Stomach (tissue), 4 donors: ENCODE data around the gene COA4.

Source experiments
- POLR2AphosphoS5 ChIP-seq, 3 donors: sonication (generic); formaldehyde crosslinking; IDR thresholded peaks; one replicate each; pipeline ENCODE4 v1.6.1; 2016; ENCODE audit warnings: antibody characterized with exemption in 3 of 3
- TF ChIP-seq, protein P1 (sequence below), 7 experiments: fragments of 450-650 bp in 4 of 7; fragments of 200-600 bp in 3 of 7; sonication (generic) in 3 of 7; IDR thresholded peaks; one replicate each; pipeline ENCODE4 v1.5.1; 2016 to 2019; ENCODE audit warnings: antibody characterized with exemption in 7 of 7, control low read depth in 2 of 7, mild to moderate bottlenecking in 1 of 7

DNA sequence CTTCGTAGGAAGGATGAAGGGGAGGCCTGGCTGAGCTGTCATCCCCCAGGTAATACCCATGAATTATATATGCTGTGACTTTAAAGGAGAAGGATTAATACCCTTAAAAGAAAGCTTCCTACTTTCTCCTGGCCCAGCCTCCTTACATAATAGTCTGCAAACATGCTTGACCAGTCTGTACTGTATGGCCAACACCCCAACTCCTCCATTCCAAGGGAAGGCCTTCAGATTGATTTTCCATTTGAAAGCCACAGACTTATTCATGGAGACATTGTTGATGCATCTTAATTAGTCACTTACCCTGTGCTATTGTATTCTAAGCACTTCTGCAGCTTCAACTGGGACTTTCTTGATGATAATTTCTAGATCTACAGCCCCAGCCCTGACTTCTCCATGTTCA is 2.1 kb upstream of the COA4 start:
- TF ChIP-seq POLR2AphosphoS5 (IDR thresholded peaks at IDR 0.05): no peak
- TF ChIP-seq, protein P1, sequence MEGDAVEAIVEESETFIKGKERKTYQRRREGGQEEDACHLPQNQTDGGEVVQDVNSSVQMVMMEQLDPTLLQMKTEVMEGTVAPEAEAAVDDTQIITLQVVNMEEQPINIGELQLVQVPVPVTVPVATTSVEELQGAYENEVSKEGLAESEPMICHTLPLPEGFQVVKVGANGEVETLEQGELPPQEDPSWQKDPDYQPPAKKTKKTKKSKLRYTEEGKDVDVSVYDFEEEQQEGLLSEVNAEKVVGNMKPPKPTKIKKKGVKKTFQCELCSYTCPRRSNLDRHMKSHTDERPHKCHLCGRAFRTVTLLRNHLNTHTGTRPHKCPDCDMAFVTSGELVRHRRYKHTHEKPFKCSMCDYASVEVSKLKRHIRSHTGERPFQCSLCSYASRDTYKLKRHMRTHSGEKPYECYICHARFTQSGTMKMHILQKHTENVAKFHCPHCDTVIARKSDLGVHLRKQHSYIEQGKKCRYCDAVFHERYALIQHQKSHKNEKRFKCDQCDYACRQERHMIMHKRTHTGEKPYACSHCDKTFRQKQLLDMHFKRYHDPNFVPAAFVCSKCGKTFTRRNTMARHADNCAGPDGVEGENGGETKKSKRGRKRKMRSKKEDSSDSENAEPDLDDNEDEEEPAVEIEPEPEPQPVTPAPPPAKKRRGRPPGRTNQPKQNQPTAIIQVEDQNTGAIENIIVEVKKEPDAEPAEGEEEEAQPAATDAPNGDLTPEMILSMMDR (IDR thresholded peaks at IDR 0.05): no peak
